ENCODE results near the gene CXCL11.
"Not testable (repeated sequence)": the region's sequence is repeated elsewhere in the genome, so short reads cannot be mapped to it uniquely, and the experiment has no call there.

DNA sequence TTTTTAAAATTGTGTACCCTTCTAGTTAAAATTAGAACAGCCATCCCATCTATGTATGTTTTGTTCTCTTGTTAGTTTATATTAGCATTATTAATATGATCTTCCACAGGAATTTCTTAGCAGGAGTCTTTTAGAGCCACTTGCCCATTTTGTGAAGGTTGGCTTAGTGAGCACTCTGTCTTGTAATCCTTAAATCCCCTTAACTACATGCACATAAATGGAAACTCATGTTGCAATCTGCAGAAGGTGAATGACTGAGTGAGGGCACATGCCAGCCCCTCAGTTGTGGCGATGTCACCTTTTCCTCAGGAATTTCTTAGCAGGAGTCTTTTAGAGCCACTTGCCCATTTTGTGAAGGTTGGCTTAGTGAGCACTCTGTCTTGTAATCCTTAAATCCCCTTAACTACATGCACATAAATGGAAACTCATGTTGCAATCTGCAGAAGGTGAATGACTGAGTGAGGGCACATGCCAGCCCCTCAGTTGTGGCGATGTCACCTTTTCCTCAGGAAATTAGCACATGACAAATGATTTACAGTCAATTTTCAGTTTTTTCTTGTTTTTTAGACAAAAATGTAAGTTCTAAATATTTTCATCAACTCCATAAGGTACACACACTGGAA lies 37.2 kb downstream of the CXCL11 start:
- TF ChIP-seq, protein P1, sequence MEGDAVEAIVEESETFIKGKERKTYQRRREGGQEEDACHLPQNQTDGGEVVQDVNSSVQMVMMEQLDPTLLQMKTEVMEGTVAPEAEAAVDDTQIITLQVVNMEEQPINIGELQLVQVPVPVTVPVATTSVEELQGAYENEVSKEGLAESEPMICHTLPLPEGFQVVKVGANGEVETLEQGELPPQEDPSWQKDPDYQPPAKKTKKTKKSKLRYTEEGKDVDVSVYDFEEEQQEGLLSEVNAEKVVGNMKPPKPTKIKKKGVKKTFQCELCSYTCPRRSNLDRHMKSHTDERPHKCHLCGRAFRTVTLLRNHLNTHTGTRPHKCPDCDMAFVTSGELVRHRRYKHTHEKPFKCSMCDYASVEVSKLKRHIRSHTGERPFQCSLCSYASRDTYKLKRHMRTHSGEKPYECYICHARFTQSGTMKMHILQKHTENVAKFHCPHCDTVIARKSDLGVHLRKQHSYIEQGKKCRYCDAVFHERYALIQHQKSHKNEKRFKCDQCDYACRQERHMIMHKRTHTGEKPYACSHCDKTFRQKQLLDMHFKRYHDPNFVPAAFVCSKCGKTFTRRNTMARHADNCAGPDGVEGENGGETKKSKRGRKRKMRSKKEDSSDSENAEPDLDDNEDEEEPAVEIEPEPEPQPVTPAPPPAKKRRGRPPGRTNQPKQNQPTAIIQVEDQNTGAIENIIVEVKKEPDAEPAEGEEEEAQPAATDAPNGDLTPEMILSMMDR (IDR thresholded peaks at IDR 0.05 in 4 of 5, conservative IDR thresholded peaks at IDR 0.05 in 1 of 5), result not testable (repeated sequence)
- not testable (repeated sequence) for TF ChIP-seq POLR2A (IDR thresholded peaks at IDR 0.05)

Data from gastrocnemius medialis (tissue), 4 donors.